Measurements from ENCODE around the gene EGFR. TPM values are rescaled to one million over a fixed set of nuclear protein-coding genes. Genes with fewer than 3 reads are reported as not detected.

Gene EGFR
- total RNA-seq, 2 donors from 2014 or later: 78.3 to 112 TPM

DNA sequence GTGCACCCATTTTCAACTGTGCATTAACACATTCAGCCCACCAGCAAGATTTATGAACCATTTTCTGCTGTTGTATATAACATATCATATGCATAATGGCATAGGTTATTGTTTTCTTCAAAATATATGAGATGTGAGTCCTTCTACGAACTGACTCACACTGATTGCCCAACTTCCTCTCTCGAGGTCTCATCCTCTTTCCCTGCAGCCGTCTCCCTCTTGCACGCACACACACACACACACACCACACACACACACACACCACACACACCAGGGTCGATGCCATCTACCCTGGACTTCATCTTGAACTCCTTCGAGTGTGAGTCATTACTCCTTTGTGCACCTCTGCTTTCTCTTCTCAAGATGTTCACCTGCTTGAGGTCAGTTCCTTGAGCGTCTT lies 36.7 kb downstream of the EGFR start:
- WGBS: 81% methylated on average over 7 of the region's 7 CpGs
- no peak overlapping the region for H3K27ac ChIP-seq

DNA sequence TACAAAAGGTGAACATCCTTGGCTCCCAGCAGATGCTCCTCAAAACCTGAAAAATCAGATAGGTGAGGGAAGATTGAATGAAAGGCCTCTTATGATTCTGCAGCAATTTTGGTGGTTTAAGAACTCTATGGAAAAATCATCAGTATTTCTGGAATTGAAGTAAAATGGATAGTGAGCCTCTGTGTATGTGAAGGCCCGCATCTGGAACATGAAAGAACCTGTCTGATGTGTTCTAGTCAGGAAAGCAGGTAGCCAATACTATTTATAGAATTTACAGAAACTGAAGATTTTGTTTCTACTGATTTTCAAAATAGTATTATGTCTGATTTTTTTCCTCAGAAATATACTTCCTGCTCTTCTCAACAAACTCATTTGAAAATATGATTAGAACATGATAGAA lies 37.3 kb downstream of the EGFR start:
- DNase-seq (ENCODE audit: low spot score): no peak
- intact Hi-C loops (cut with DNase I): loop anchor here (10.0 kb wide), 1 partner anchor 199 kb away; no protein-coding TSS in a partner anchor
- H3K27me3 ChIP-seq (replicated peaks; ENCODE audit: insufficient read depth): no peaks in the 10 kb centered on the region
- TF ChIP-seq, protein P1, sequence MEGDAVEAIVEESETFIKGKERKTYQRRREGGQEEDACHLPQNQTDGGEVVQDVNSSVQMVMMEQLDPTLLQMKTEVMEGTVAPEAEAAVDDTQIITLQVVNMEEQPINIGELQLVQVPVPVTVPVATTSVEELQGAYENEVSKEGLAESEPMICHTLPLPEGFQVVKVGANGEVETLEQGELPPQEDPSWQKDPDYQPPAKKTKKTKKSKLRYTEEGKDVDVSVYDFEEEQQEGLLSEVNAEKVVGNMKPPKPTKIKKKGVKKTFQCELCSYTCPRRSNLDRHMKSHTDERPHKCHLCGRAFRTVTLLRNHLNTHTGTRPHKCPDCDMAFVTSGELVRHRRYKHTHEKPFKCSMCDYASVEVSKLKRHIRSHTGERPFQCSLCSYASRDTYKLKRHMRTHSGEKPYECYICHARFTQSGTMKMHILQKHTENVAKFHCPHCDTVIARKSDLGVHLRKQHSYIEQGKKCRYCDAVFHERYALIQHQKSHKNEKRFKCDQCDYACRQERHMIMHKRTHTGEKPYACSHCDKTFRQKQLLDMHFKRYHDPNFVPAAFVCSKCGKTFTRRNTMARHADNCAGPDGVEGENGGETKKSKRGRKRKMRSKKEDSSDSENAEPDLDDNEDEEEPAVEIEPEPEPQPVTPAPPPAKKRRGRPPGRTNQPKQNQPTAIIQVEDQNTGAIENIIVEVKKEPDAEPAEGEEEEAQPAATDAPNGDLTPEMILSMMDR (IDR thresholded peaks at IDR 0.05): no peak
- no peak for TF ChIP-seq POLR2A (IDR thresholded peaks at IDR 0.05)
- TF ChIP-seq POLR2AphosphoS5 (IDR thresholded peaks at IDR 0.05): no peak
- peaks cover 5% of the 10 kb centered on the region for H3K4me1 ChIP-seq (replicated peaks)
- WGBS: 63% methylated on average over 1 of the region's 1 CpG
- H3K9me3 ChIP-seq: no peaks in the 10 kb centered on the region
- no peaks in the 10 kb centered on the region for H3K36me3 ChIP-seq
- H3K27ac ChIP-seq: no peak overlapping the region
- no peak overlapping the region for H3K4me3 ChIP-seq

More for the DNA sequence above, 36.7 kb downstream of the EGFR start:
- DNase-seq (ENCODE audit: low spot score): no peak
- no peaks in the 10 kb centered on the region for H3K9me3 ChIP-seq
- TF ChIP-seq, protein P1 (IDR thresholded peaks at IDR 0.05): no peak
- TF ChIP-seq POLR2AphosphoS5 (IDR thresholded peaks at IDR 0.05): no peak
- TF ChIP-seq POLR2A (IDR thresholded peaks at IDR 0.05): no peak
- no peaks in the 10 kb centered on the region for H3K36me3 ChIP-seq
- no peaks in the 10 kb centered on the region for H3K27me3 ChIP-seq (replicated peaks; ENCODE audit: insufficient read depth)
- intact Hi-C loops (cut with DNase I): loop anchor here (10.0 kb wide), 1 partner anchor 199 kb away; no protein-coding TSS in a partner anchor
- peaks cover 5% of the 10 kb centered on the region for H3K4me1 ChIP-seq (replicated peaks)
- H3K4me3 ChIP-seq: no peak overlapping the region

DNA sequence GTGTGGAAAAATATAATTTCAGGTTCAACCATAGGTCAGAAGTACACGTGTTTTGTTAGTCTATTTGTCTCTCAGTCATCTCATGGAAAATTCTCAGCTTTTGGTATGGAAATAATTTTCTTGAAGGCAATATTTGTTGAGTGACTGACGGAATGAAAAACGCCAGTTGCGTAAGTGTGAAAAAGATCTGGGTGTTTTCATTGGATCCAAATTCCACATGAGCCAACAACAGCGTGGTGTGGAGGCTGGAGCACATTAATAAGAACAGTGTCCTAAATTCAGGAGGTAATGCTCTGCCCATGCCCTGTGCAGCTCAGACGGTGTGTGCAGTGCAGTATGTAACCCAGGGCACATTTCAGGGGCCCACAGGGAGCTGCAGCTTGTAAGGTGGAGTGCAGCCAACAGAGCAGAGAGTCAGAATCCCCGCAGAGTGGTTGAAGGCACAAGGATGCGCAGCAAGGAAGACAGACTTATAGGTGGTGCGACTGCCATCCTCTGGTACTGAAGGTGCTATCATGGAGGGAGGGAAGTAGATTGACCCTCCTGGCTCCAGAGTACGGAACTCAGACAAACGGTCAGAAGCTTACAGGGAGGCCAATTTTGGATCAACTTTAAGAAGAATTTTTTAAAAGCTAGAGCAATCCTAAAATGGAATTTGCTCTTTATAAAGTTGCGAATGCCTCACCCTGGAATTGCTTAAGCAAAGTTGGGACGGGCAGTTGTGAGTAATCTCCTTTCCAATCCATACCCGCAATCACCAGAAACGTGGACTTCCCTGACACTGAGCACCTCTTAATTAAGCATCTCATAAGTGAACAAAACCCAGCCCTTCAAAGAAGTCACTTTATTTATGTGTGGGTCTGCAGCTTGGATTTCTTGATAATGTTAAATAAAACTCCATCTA lies 38.0 kb downstream of the EGFR start:
- H3K4me1 ChIP-seq (replicated peaks): peaks cover 5% of the 10 kb centered on the region
- no peak overlapping the region for H3K4me3 ChIP-seq
- no peaks in the 10 kb centered on the region for H3K9me3 ChIP-seq
- no peak for DNase-seq (ENCODE audit: low spot score)
- no peak for TF ChIP-seq POLR2AphosphoS5 (IDR thresholded peaks at IDR 0.05)
- TF ChIP-seq, protein P1 (IDR thresholded peaks at IDR 0.05): no peak
- TF ChIP-seq POLR2A (IDR thresholded peaks at IDR 0.05): no peak
- no peaks in the 10 kb centered on the region for H3K36me3 ChIP-seq
- 79% methylated on average over 15 of the region's 15 CpGs for WGBS
- H3K27me3 ChIP-seq (replicated peaks; ENCODE audit: insufficient read depth): no peaks in the 10 kb centered on the region
- H3K27ac ChIP-seq: no peak overlapping the region
- intact Hi-C loops (cut with DNase I): loop anchor here (10.0 kb wide), 1 partner anchor 198 kb away; no protein-coding TSS in a partner anchor

DNA sequence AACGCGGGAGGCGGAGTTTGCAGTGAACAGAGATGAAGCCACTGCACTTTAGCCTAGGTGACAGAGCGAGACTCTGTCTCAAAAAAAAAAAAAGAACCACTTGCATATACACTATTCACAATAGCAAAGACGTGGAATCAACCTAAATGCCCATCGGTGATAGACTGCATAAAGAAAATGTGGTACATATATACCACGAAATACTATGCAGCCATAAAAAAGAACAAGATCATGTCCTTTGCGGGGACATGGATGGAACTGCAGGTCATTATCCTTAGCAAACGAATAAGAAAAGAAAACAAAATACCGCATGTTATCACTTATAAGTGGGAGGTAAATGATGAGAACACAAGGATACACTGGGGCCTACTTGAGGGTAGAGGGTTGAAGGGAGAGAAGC lies 39.5 kb downstream of the EGFR start:
- 99% methylated on average over 10 of the region's 10 CpGs for WGBS
- no peaks in the 10 kb centered on the region for H3K36me3 ChIP-seq
- intact Hi-C loops (cut with DNase I): loop anchor here (10.0 kb wide), 1 partner anchor 196 kb away; no protein-coding TSS in a partner anchor
- peaks cover 5% of the 10 kb centered on the region for H3K4me1 ChIP-seq (replicated peaks)
- no peaks in the 10 kb centered on the region for H3K27me3 ChIP-seq (replicated peaks; ENCODE audit: insufficient read depth)
- H3K4me3 ChIP-seq: no peak overlapping the region
- DNase-seq (ENCODE audit: low spot score): no peak
- H3K27ac ChIP-seq: no peak overlapping the region
- no peak for TF ChIP-seq POLR2A (IDR thresholded peaks at IDR 0.05)
- TF ChIP-seq POLR2AphosphoS5 (IDR thresholded peaks at IDR 0.05): no peak
- TF ChIP-seq, protein P1 (IDR thresholded peaks at IDR 0.05): no peak
- no peaks in the 10 kb centered on the region for H3K9me3 ChIP-seq

All from prostate gland (tissue), 2 donors.